ENCODE results near the gene CYP11A1.

GRCh38 chr15:74412159-74412558 lies 44.7 kb upstream of the CYP11A1 start:
- no peak for TF ChIP-seq CTCF (IDR thresholded peaks at IDR 0.05; ENCODE audit: insufficient read depth, low read length)
- TF ChIP-seq REST (IDR thresholded peaks at IDR 0.05; ENCODE audit: insufficient replicate concordance, low read depth) = no peak
- no peak for TF ChIP-seq POLR2AphosphoS5 (IDR thresholded peaks at IDR 0.05; ENCODE audit: low read depth)

All from HL-60 (cell line).